ENCODE measurements around the gene CHAD.

DNA sequence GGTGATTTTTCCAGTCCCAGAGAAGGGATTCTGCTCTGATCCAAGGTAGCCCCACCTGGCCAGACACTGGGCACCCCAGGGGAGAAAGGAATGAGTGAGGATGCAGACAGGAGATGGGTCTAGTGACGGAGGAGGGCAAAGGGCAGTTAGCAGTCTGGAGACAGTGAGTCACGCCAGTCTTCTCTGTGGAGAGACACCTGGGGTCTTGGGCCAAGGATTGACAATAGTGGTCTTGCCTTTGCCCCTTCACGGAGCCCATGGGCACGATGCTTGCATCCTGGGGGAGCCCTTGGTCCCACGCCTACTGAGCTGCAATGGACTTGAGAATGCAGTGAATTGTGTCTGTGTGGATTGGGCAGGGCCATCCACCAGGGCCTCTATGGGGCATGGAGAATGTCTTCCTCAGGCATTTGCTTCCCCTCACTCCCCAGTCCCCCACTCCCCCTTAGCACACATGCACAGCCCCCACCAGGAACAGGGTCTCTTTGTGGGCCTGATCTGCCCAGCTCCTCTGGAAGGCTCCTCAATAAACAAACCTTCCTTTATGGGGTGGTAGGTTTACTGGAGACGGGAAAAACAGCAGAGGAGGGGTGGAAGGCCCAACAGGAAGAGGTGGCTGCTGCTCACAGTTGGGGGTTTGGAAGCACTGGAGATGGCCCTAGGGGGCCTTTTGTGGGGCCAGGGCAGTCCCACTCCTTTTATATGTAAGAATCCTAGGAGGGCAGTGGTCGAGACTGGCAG lies 1.4 kb downstream of the CHAD start:
- TF ChIP-seq, protein P1, sequence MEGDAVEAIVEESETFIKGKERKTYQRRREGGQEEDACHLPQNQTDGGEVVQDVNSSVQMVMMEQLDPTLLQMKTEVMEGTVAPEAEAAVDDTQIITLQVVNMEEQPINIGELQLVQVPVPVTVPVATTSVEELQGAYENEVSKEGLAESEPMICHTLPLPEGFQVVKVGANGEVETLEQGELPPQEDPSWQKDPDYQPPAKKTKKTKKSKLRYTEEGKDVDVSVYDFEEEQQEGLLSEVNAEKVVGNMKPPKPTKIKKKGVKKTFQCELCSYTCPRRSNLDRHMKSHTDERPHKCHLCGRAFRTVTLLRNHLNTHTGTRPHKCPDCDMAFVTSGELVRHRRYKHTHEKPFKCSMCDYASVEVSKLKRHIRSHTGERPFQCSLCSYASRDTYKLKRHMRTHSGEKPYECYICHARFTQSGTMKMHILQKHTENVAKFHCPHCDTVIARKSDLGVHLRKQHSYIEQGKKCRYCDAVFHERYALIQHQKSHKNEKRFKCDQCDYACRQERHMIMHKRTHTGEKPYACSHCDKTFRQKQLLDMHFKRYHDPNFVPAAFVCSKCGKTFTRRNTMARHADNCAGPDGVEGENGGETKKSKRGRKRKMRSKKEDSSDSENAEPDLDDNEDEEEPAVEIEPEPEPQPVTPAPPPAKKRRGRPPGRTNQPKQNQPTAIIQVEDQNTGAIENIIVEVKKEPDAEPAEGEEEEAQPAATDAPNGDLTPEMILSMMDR (IDR thresholded peaks at IDR 0.05), result no peak
- TF ChIP-seq EZH2 (IDR thresholded peaks at IDR 0.05; ENCODE audit: borderline replicate concordance, insufficient read depth, low read depth, low read length, poor library complexity, severe bottlenecking), result no peak
